ENCODE data around the gene TRIO.

GRCh38 chr5:14445013-14445412 lies 301.9 kb downstream of the TRIO start:
- TF ChIP-seq CTCF (IDR thresholded peaks at IDR 0.05 in 2 of 3, conservative IDR thresholded peaks at IDR 0.05 in 1 of 3; ENCODE audit: borderline replicate concordance in 1 of 3, insufficient read depth in 1 of 3, low read depth in 2 of 3, low read length in 2 of 3) (no peak), POLR2A (IDR thresholded peaks at IDR 0.05; ENCODE audit: borderline replicate concordance, extremely low read depth, insufficient read depth, insufficient read length) (no peak), EZH2 (IDR thresholded peaks at IDR 0.05) (no peak), TCF7L2 (IDR thresholded peaks at IDR 0.05; ENCODE audit: borderline replicate concordance, extremely low read depth, insufficient read depth, insufficient read length) (no peak)

All from HCT116 (cell line).